Measurements from ENCODE around the gene RPL18. TPM values are rescaled to one million over a fixed set of nuclear protein-coding genes. Genes with fewer than 3 reads are reported as not detected.
A peak's percentile ranks its signal among the peaks of the same experiment; 100 is the strongest.

The RPL18 gene
- total and polyA plus RNA-seq, 9 of the 15 experiments (the other 6 are each of a cell fraction or from before 2014, with no cell fraction given) = 312 to 2,635 (median 1,653) TPM

GRCh38 chr19:48638831-48639381, 19.9 kb upstream of the RPL18 start (continued):
- no peak for TF ChIP-seq MGA (IDR thresholded peaks at IDR 0.05)
- peak; percentile 96 for TF ChIP-seq ATF3 (IDR thresholded peaks at IDR 0.05)
- TF ChIP-seq ATF3 (CRISPR knock-in tag; conservative IDR thresholded peaks at IDR 0.05) = no peak
- TF ChIP-seq MTA3 (IDR thresholded peaks at IDR 0.05; ENCODE audit: borderline replicate concordance) = no peak
- no peak for TF ChIP-seq ZNF395 (CRISPR knock-in tag; IDR thresholded peaks at IDR 0.05)
- no peak for TF ChIP-seq BRD9 (IDR thresholded peaks at IDR 0.05; ENCODE audit: low read depth, partially characterized antibody)
- no peak for TF ChIP-seq TAF15 (IDR thresholded peaks at IDR 0.05; ENCODE audit: low read depth, low read length)
- no peak for TF ChIP-seq TFAP4 (CRISPR knock-in tag; IDR thresholded peaks at IDR 0.05; ENCODE audit: borderline replicate concordance)

Measured in K562 (cell line).